ENCODE results near the gene HGF.

DNA sequence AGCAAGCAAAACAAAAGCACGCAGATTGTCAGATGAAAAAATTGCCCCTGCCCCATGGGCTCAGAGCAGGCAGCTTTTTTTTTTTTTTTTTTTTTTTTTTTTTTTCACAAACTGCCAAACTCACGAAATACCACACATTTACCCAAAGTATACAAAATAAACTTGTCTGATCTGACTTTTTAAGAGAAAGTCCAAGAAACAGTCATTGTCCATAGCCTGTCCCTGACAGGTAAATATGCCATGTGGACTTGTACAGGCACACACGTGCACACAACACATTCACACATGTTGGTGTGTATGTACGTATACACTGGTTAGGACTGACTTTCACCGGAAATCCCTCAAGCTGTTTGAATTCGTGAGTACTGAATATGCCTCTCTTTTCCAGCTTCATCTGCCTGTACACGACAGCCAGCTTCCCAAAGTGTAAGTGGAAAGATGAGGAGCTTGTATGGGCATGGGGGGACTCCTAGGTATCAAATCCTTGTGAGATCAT is 929 bp upstream of the HGF start:
- TF ChIP-seq POLR2A (IDR thresholded peaks at IDR 0.05): no peak
- TF ChIP-seq, protein P1, sequence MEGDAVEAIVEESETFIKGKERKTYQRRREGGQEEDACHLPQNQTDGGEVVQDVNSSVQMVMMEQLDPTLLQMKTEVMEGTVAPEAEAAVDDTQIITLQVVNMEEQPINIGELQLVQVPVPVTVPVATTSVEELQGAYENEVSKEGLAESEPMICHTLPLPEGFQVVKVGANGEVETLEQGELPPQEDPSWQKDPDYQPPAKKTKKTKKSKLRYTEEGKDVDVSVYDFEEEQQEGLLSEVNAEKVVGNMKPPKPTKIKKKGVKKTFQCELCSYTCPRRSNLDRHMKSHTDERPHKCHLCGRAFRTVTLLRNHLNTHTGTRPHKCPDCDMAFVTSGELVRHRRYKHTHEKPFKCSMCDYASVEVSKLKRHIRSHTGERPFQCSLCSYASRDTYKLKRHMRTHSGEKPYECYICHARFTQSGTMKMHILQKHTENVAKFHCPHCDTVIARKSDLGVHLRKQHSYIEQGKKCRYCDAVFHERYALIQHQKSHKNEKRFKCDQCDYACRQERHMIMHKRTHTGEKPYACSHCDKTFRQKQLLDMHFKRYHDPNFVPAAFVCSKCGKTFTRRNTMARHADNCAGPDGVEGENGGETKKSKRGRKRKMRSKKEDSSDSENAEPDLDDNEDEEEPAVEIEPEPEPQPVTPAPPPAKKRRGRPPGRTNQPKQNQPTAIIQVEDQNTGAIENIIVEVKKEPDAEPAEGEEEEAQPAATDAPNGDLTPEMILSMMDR (IDR thresholded peaks at IDR 0.05): no peak

Measured in uterus (tissue), 2 donors.